ENCODE data around the gene TFCP2L1.
"Not testable (repeated sequence)": the region's sequence is repeated elsewhere in the genome, so short reads cannot be mapped to it uniquely, and the experiment has no call there.

The TFCP2L1 gene

GRCh38 chr2:121240436-121240835 lies 44.6 kb downstream of the TFCP2L1 start:
- no peak for DNase-seq

DNA sequence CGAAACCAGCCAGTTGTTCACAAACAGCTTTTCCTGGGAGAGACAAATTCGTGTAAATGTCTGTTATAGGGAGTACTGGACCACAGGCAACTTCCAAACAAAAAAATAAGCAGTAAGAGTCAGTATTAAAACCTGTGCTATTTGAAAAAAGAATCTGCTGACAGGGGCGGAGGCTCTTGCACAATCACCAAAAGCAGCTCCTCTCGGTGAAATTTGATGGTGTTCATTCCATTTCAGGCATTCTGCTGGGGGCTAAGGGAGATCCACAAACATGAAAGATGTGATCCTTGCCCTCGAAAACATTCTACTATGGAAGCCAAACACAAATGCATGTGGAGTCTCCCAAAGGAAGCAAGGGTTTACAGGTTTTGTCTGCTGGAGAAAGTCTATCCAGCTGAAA lies 45.0 kb downstream of the TFCP2L1 start:
- no peak for DNase-seq

- no peak for DNase-seq
These were observed 45.5 kb downstream of the TFCP2L1 start for GRCh38 chr2:121239471-121239870.

GRCh38 chr2:121238828-121239227 lies 46.2 kb downstream of the TFCP2L1 start:
- DNase-seq: no peak

DNA sequence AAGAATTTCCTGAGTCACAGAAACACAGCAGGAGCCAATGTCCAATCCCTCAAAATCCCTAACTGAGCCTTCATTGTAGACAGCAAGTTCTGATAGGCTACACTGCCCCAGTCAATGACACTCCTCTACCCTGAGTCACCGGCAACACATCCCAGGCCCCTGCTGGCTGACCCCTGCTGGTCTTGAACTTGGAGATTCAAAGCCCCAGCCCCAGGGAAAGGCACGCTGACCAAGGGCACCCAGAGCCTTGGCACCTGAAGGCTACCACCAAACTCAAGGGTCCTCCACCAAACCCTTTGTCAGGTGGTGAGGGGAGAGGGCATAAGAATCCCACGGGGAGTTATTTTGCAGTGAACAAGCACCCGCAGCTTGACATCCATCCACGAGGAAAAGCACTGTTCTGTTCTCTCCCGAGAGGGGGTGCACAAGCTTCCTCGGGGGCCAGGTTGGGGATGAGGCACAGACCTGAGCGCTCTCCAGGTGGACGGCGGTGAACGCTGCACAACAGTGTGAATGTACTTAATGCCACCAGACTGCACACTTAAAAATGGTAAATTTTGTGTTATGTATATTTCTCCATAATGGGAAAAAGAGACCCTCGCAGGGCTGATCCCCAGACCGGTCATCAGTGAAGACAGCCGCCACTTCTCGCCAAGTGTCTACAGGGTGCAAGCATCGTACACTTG lies 46.9 kb downstream of the TFCP2L1 start:
- peak; percentile 1 for DNase-seq

- no peak for DNase-seq
These were observed 47.5 kb downstream of the TFCP2L1 start for GRCh38 chr2:121237336-121237979.

DNA sequence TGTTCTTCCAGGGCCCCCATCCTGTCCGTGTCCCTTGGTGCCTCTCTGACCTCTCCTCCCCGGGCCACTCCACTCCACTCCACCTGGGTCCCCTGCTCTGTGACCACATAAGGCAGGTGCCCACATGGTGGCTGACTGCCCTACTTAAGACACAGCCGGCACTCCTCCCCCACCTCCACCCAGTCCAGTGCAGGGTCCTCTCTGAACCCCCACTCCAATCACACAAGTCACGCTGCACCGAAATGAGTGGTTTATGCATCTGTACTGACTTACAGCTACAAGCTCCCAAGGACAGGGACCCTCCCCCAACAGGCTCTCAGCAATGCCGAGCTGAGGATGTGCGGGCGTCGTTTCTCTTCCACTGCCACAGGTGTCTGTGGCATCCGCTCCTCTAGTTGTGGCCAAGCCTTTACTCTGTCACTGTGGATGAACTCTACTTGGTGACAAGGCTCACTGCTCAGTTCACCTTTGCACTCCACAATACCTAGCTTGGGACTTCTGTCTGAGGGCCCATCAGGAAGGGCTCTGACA lies 48.3 kb downstream of the TFCP2L1 start:
- DNase-seq: no peak

- no peak for DNase-seq
These were observed 48.8 kb downstream of the TFCP2L1 start for GRCh38 chr2:121236101-121236640.

DNA sequence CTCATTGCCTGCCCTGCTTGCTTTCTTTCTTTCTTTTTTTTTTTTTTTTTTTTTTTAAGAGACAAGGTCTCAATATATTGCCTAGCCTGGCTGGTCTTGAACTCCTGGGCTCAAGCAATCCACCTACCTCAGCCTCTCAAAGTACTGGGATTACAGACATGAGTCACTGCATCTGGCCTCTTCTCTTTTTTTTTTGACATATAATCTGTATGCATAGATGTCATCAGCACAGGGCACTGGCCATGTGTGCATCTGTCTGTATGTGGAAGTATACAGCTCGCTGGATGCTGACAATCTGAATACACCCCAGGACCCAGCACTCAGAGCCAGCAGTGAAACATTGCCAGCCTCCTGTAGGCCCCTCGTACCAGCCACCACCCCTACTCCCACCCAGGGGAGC lies 49.5 kb downstream of the TFCP2L1 start:
- DNase-seq: no peak

DNA sequence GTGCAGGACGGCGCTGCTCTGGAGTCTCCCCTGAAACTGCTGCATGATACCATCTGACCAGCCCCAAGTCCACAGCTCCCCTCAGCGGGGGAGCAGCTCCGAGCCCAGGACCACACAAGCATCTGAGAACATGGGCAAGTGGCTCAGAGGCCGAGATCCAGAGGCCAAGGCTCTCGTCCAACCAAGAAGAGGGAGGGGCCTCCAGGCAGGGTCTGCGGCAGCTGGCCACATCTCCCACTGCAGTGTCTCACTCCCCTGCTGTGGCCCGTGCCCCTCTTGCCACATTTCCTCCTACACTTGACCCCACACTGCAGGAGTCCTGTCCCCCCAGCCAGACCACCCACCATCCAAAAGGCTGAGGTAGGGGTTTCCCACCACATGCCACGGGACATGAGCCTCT lies 50.2 kb downstream of the TFCP2L1 start:
- DNase-seq: no peak

DNA sequence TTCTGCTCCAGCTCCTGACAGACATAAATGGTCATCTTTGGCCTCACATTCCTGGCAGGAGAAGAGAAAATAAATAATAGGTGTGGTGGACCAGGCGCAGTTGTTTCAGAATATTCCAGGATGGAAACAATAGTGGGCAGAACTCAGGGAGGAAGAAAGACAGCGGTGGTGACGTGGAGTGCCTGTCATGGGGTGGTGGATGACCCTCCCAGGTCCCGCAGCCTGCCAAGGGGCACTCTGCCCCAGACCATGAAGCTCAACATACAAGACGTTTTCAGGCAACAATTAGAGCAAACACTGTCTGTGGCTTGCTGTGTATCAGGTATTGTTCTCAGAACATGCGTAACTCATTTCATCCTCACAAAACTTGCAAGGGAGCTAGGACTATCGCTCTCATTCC lies 50.9 kb downstream of the TFCP2L1 start:
- no peak for DNase-seq

GRCh38 chr2:121233486-121234110 lies 51.4 kb downstream of the TFCP2L1 start:
- no peak for DNase-seq

DNA sequence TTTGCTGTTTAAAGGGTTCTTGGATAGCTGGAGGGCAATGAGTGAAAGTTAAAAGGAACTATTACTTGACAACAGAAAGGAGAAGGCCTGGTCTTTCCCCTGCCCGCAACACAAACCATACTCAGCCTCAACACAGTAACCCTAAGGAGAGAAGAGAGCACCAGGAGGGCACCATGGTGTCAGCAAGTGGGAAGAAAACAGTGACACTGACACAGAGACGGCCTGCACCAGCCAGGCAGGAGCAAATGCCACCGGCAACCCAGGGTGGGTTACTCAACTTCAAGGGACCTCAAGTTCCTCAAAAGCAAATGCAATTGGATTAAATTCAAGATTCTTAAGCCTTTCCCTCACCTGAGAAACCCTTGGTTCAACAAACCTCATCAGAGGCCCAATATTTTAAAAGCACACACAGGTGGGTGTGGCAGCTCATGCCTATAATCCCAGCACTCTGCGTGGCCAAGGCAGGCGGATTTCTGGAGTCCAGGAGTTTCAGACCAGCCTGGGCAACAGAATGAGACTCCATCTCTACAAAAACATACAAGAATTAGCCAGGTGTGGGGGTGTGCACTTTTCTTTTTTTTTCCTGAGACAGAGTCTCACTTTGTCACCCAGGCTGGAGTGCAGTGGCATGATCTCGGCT lies 52.3 kb downstream of the TFCP2L1 start:
- no peak for DNase-seq

DNA sequence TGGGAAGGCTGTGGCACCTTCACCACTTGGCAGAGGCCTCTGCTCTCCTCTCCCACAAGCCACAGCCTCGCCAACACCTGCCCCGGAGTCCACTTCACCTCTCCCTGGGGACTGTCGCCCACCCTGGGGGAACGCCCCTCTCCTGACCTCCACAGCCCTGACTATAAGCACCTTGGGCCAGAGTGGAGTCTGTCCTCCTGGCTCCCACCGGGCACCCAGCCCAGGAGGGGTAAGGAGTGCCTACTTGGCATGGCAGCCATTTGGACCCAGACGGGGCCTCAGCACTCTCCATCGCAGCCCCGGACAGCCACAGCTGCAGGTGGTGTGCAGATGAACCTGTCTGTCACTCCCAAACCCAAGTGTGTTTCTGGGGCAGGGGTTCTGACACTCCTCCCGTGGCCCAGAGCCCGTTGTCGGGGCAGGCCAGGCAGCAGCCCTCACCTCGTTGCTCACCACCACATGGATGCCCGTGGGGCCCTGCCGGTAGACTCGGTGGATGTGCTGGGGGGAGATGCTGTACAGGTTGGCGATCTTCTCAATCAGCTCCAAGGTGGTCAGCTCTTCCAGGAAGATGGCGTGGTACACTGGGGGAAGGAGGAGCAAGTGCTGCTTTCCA lies 53.5 kb downstream of the TFCP2L1 start:
- DNase-seq: no peak

DNA sequence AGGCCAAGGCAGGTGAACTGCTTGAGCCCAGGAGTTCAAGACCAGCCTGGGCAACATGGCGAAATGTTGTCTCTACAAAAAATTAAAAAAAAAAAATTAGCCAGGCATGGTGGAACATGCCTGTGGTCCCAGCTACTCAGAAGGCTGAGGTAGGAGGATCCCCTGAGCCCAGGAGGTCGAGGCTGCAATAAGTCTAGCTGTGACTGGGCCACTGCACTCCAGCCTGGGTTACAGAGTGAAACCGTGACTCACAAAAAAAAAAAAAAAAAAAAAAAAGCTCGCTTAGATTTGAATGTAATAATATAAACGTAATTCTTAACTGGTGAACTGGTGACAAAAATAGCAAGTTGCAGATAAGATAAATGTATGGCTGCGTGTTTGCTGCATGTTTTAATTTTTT lies 56.5 kb downstream of the TFCP2L1 start:
- DNase-seq: no peak

DNA sequence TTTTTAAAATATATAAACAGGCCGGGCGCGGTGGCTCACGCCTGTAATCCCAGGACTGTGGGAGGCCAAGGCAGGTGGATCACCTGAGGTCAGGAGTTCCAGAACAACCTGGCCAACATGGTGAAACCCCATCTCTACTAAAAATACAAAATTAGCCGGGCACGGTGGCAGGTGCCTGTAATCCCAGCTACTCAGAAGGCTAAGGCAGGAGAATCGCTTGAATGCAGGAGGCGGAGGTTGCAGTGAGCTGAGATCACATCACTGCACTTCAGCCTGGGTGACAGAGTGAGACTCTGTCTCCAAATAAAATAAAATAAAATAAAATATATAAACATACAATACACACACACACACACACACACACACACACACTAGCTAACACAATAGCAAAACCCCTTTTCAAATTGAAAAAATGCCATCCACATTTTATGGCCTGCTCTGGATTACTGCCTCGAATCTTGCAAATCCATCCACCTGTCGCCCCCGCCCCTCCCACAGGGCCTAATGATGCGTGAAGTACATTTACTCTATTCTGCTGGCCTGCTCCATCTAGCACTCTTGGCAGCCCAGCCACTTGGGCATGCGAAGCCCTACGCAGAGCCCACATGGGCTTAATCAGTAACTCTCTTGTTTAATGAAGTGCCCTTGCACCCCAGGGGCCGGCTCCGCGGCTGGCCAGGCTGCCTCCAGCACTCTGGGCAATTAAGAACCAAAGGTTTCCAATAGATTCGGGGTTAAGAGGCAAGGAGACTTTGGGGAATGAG lies 57.4 kb downstream of the TFCP2L1 start:
- not testable (repeated sequence) for DNase-seq

DNA sequence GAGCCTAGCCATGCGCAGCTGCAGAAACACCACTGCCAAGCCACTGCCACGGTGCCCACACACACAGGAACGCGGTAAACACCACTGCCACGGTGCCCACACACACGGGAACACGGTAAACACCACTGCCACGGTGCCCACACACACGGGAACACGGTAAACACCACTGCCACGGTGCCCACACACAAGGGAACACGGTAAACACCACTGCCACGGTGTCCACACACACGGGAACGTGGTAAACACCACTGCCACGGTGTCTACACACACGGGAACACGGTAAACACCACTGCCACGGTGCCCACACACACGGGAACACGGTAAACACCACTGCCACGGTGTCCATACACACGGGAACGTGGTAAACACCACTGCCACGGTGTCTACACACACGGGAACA lies 59.3 kb downstream of the TFCP2L1 start:
- DNase-seq: not testable (repeated sequence)

DNA sequence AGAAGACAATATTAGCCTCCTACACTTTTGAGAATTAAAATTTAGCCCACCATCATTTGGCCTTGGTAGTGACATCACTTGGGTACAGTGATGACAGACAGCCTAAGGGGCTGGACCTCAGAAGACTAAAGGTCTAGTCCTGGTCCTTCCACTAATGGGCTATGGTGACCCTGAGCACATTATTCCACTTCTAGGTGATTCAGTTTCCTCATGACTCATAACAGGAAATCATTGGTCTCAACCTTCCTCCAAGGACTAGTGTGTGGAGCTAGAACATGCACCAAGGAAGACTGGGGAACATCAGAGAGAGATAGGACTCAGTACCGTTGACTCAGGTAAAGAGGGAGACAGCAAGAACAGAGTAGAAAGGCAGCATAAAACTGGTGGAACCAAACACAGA lies 64.0 kb downstream of the TFCP2L1 start:
- DNase-seq: no peak

DNA sequence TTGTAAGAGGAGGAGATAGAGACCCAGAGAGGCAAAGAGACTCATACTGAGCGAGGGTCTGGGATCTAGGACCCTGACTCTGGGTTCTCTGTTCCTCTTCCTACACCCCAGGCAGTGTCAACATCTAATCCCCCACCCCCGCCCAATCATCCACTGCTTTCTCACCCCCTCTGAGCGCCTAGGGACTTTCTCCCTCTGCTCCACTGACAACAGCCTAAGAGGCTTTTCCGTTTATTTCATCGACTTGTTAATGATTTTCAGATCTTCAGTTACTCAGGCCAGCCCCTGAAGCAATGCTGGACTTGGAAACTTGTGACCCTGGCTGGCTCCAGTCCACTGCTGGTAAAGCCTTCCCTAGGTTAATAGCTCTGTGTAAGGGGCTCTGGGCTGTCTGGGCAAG lies 65.1 kb downstream of the TFCP2L1 start:
- DNase-seq: no peak

GRCh38 chr2:121218386-121218938 lies 66.5 kb downstream of the TFCP2L1 start:
- DNase-seq: no peak

- DNase-seq: no peak
These were observed 67.4 kb downstream of the TFCP2L1 start for GRCh38 chr2:121217627-121218026.

GRCh38 chr2:121214296-121214695 lies 70.7 kb downstream of the TFCP2L1 start:
- no peak for DNase-seq

Measured in fibroblast of upper back skin (primary cell).